IPS-18a (cell line): ENCODE measurements around the gene AGPAT3.
"Not testable (repeated sequence)": the region's sequence is repeated elsewhere in the genome, so short reads cannot be mapped to it uniquely, and the experiment has no call there.

Experiments
- H3K27ac ChIP-seq: one replicate; pipeline ENCODE4 v1.5.1; 2013; ENCODE audit warnings: low read length
- H3K27me3 ChIP-seq: one replicate; pipeline ENCODE4 v1.6.1; 2013; ENCODE audit warnings: mild to moderate bottlenecking, low read length; ENCODE audit not compliant: control insufficient read depth, insufficient read depth
- H3K36me3 ChIP-seq: one replicate; pipeline ENCODE4 v1.6.1; 2013; ENCODE audit warnings: low read depth, low read length; ENCODE audit not compliant: control insufficient read depth
- H3K4me1 ChIP-seq: one replicate; pipeline ENCODE4 v1.6.1; 2013; ENCODE audit warnings: low read depth, low read length; ENCODE audit not compliant: control insufficient read depth
- H3K4me3 ChIP-seq: one replicate; pipeline ENCODE4 v1.5.1; 2013; ENCODE audit warnings: low read length
- H3K9ac ChIP-seq: one replicate; pipeline ENCODE4 v1.6.1; 2013; ENCODE audit warnings: mild to moderate bottlenecking, low read length, moderate library complexity
- H3K9me3 ChIP-seq: one replicate; pipeline ENCODE4 v1.6.1; 2013; ENCODE audit warnings: low read depth, low read length; ENCODE audit not compliant: control insufficient read depth

Gene AGPAT3

DNA sequence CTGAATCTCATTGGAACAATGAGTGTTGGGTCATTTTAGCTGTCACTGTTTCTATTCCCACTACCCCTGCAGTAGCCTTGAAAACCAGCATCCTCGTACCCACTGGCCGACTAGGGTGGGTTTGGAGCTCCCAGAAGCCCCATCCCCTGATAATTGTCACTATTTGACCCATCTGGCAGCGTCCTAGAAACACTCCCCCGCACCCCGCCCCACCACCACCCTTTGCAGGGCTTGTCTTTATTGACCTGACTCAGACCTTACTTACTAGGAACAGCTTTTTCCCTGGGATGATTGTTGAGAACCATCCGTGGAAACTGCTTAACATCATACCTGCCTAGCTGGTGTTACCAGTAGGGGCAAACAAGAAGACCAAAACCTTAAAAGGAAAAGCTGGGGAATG lies 28.4 kb upstream of the AGPAT3 start:
- H3K27me3 ChIP-seq = no peaks in the 10 kb centered on the region
- no peak overlapping the region for H3K27ac ChIP-seq
- H3K4me1 ChIP-seq = no peaks in the 10 kb centered on the region
- H3K36me3 ChIP-seq = no peaks in the 10 kb centered on the region
- no peak overlapping the region for H3K9ac ChIP-seq
- H3K4me3 ChIP-seq = no peak overlapping the region
- no peaks in the 10 kb centered on the region for H3K9me3 ChIP-seq

DNA sequence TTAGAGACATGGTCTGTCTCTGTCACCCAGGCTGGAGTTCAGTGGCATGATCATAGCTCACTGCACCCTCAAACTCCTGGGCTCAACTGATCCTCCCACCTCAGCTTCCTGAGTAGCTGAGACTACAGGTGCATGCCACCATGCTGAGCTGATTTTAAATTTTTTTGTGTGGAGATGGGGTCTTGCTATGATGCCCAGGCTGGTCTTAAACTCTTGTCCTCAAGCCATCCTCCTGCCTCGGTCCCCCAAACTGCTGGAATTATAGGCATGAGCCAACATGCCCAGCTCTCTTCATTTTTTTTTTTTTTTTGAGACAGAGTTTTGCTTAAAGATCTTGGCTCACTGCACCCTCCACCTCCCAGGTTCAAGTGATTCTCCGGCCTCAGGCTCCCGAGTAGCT lies 24.8 kb upstream of the AGPAT3 start:
- Histone ChIP-seq H3K27me3 (no peaks in the 10 kb centered on the region), H3K36me3 (no peaks in the 10 kb centered on the region), H3K4me3 (no peak overlapping the region), H3K27ac (no peak overlapping the region), H3K9me3 (no peaks in the 10 kb centered on the region), H3K4me1 (no peaks in the 10 kb centered on the region), H3K9ac (no peak overlapping the region)

DNA sequence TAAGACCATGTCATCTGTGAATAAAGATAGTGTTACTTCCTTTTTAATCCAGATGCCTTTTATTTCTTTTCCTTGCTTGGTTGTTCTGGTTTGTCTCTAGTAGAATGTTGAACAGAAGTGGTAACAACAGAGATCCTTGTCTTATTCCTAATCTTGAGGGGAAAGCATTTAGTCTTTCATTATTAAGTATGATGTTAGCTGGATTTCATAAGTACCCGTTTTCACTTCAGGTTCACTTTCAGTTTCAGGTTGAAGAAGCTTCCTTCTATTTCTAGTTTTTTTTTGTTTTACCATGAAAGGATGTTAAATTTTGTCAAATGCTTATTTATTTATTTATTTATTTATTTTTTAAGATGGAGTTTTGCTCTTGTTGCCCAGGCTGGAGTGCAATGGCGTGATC lies 22.3 kb upstream of the AGPAT3 start:
- Histone ChIP-seq H3K4me1 (no peaks in the 10 kb centered on the region), H3K9me3 (no peaks in the 10 kb centered on the region), H3K36me3 (no peaks in the 10 kb centered on the region), H3K9ac (no peak overlapping the region), H3K27ac (no peak overlapping the region), H3K27me3 (no peaks in the 10 kb centered on the region), H3K4me3 (no peak overlapping the region)

DNA sequence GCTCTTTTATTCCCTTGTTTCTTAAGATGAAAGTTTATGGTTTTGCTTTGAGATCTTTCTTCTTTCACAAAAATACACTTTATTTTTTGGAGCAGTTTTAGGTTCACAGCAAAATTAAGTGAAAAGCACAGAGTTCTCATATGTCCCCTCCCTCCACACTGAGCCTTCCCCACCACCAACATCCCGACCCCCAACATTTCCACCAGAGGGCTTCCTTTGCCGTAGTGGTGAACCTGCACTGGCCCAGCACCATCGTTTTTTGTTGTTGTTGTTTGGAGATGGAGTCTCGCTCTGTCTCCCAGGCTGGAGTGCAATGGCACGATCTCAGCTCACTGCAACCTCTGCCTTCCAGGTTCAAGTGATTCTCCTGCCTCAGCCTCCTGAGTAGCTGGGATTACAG lies 20.1 kb upstream of the AGPAT3 start:
- not testable (repeated sequence) for H3K27me3 ChIP-seq, H3K4me3 ChIP-seq, H3K27ac ChIP-seq, H3K36me3 ChIP-seq, H3K4me1 ChIP-seq, H3K9ac ChIP-seq, H3K9me3 ChIP-seq

DNA sequence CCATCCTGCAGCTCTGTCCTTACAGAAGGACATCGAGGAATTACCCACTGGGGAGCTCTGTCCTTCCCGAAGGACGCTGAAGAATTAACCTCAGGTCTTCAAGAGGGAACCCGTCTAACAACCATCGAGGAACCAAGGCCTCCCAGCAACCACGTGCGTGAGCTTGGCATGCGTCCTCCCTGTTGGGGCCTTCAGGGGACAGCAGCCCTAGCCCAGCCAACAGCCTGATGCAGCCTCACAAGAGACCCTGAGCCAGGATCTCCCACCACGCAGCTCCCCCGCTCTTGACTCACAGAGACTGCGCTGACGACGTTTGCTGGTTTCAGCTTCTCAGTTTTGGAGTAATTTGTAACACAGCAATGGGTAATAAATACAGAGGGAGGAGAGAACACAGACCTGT lies 19.6 kb upstream of the AGPAT3 start:
- Histone ChIP-seq H3K27ac (no peak overlapping the region), H3K4me3 (no peak overlapping the region), H3K9ac (no peak overlapping the region), H3K27me3 (no peaks in the 10 kb centered on the region), H3K9me3 (no peaks in the 10 kb centered on the region), H3K36me3 (no peaks in the 10 kb centered on the region), H3K4me1 (no peaks in the 10 kb centered on the region)

DNA sequence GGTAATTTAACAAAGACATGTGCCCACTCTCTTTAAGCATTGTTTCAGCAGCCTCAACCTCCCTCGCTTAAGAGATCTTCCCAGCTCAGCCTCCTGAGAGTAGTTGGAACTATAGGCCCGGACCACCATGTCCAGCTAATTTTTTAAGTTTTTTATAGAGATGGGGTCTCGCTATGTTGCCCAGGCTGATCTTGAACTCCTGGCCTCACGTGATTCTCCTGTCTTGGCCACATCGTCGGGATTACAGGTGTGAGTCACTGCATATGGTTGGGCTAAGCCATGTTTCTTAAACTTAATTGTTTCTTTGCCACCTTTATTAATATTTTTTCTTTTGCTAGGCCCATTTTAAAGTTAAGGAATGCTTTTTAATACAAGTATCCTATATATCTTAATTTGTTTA lies 18.6 kb upstream of the AGPAT3 start:
- Histone ChIP-seq H3K27ac (no peak overlapping the region), H3K9me3 (no peaks in the 10 kb centered on the region), H3K4me1 (no peaks in the 10 kb centered on the region), H3K27me3 (no peaks in the 10 kb centered on the region), H3K4me3 (no peak overlapping the region), H3K9ac (no peak overlapping the region), H3K36me3 (no peaks in the 10 kb centered on the region)

DNA sequence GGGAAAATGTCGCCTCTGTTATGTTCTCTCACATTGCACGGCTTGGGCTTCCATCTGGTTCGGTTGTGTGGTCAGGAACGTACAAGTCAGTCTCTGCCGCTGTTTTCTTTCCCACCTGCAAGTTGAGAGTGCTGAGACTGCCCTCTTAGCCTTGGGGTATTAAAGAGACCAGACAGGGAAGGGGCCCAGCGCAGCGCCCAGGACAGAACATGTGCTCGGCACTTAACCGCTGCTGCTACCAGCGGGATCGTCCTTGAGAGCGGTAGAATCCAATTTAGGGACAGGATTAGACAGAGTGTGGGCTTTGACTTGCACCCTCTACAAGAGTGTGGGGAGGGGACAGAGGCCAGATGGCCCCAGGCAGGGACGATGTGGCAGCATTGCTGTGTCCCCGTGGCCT lies 17.7 kb upstream of the AGPAT3 start:
- H3K9me3 ChIP-seq = no peaks in the 10 kb centered on the region
- no peak overlapping the region for H3K4me3 ChIP-seq

DNA sequence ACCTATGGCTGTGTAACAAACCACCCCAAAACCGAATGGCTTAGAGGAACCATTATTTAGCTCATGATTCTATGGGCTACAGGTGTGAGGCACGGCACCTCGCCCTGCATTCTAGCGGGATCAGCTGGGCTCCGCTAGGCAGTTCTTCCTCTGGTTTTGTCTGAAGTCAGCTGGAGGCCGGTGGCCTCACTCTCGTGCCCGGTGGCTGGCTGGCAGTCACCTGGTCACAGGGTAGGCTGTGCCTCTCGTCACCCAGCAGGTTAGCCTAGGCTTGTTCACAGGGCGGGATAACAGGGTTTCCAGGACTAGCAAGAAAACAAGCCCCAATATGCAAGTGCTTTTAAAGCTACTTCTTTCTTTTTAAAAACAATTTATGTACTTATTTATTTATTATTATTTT lies 16.3 kb upstream of the AGPAT3 start:
- Histone ChIP-seq H3K36me3 (no peaks in the 10 kb centered on the region), H3K9me3 (no peaks in the 10 kb centered on the region), H3K9ac (no peak overlapping the region), H3K4me3 (no peak overlapping the region), H3K4me1 (no peaks in the 10 kb centered on the region), H3K27me3 (no peaks in the 10 kb centered on the region), H3K27ac (no peak overlapping the region)

More for the DNA sequence above, 17.7 kb upstream of the AGPAT3 start:
- Histone ChIP-seq H3K9ac (no peak overlapping the region), H3K36me3 (no peaks in the 10 kb centered on the region), H3K27me3 (no peaks in the 10 kb centered on the region), H3K4me1 (no peaks in the 10 kb centered on the region), H3K27ac (no peak overlapping the region)

DNA sequence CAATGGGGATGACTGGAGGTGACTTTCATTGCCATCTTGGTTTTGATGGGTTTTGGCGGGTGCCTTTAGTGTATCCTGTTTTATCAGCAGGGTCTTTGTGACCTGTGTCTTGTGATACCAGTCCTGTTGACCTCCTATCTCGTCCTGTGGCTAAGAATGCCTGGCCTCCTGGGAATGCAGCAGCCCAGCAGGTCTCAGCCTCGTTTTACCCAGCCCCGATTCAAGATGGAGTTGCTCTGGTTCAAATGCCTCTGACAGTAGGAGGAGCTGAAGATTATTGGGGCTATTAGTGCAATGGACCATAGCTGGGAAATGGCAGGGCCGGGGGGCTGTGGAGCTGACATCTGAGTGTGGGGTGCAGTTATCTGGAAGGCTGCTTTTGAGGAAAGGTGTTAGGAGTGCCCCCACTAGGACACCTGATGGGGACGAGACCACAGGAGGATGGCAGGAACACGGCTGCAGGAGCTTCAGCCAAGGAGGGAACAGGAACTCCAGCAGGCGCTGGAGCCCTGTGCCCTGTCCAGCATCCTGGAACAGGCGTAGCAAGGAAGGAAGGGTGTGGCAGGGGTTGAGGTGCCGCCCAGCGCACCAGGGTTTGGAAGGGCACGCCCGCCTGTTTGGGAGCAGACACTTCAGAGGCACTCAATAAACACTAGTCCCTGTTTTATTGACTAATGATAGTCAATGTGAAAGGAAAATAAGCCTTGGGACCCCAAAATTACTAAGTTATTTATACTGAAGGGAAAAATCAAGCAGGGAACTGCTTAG lies 15.3 kb upstream of the AGPAT3 start:
- Histone ChIP-seq H3K4me3 (no peak overlapping the region), H3K27me3 (no peaks in the 10 kb centered on the region), H3K9me3 (no peaks in the 10 kb centered on the region), H3K4me1 (no peaks in the 10 kb centered on the region), H3K36me3 (no peaks in the 10 kb centered on the region), H3K27ac (no peak overlapping the region), H3K9ac (no peak overlapping the region)

DNA sequence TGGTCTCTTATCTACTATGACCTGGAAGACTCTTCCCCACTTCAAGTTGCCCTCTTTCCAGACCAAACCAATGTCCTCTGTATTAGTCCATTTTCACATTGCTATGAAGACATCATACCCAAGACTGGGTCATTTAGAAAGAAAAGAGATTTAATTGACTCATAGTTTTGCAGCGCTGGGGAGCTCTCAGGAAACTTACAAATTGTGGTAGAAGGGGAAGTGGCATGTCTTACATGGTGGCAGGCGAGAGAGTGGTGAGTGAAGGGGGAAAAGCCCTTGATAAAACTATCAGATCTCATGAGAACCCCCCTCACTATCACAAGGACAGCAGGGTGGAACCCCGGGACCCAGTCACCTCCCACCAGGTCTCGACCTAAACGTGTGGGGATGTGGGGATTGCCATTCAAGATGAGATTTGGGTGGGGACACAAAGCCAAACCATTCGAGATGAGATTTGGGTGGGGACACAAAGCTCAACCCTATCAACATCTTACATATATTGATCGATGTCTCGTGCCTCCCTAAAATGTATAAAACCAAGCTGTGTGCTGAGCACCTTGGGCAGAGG lies 14.2 kb upstream of the AGPAT3 start:
- H3K4me1 ChIP-seq = no peaks in the 10 kb centered on the region
- no peak overlapping the region for H3K27ac ChIP-seq
- no peaks in the 10 kb centered on the region for H3K27me3 ChIP-seq
- no peaks in the 10 kb centered on the region for H3K9me3 ChIP-seq
- H3K9ac ChIP-seq = no peak overlapping the region
- H3K36me3 ChIP-seq = no peaks in the 10 kb centered on the region
- no peak overlapping the region for H3K4me3 ChIP-seq

DNA sequence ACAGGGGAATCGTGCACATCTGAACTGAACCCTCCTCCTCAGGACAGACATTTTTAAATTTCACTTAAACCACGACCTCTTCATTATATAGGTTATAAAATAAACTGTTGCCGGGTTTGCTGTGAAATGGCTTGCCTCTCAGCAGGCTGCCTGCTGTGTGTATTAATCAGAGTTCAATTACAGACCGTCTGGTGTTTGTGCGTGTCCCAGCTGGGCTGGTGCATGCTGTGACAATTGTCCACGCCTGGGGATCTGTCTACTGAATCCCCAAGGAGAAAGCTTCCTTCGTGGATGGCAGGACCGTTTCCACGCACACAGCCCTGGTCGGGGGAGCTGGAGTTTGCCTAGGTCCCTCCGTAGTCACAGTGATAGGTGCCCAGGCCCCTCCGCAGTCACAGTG lies 13.4 kb upstream of the AGPAT3 start:
- Histone ChIP-seq H3K9ac (no peak overlapping the region), H3K9me3 (no peaks in the 10 kb centered on the region), H3K4me3 (no peak overlapping the region), H3K36me3 (no peaks in the 10 kb centered on the region), H3K4me1 (no peaks in the 10 kb centered on the region), H3K27me3 (no peaks in the 10 kb centered on the region), H3K27ac (no peak overlapping the region)
